Panc1 (cell line): Measurements from ENCODE around the gene ETNPPL. TPM values are rescaled to one million over a fixed set of nuclear protein-coding genes. Genes with fewer than 3 reads are reported as not detected.

ENCODE experiments used
- ATAC-seq: fragments of 200-7000 bp; cut with Tn5 transposase; 2 replicates; pipeline ENCODE4 v1.9.1; 2020; ENCODE audit warnings: mild to moderate bottlenecking, moderate library complexity
- BruUV-seq: library from RNA; stranded (reverse); fragments of 400-500 nt; replicated peaks from 2 replicates; lab custom pipeline; 2021; lab: Mats Ljungman, UMichigan
- CTCF ChIA-PET: fragments of 300-600 bp; sonication (Branson Sonifier 250); formaldehyde crosslinking; loops from one replicate; lab custom pipeline; 2022; ENCODE audit warnings: antibody characterized with exemption; lab: Charles Lee
- POLR2A ChIA-PET: fragments of 300-600 bp; sonication (Branson Sonifier 250); formaldehyde crosslinking; loops from one replicate; lab custom pipeline; 2022; ENCODE audit warnings: antibody characterized with exemption; lab: Charles Lee
- DNase-seq: peaks from one replicate; pipeline ENCODE4 v3.0.0-alpha.2; 2010; ENCODE audit warnings: low read depth, low spot score
- H3K27ac ChIP-seq: 2 replicates; pipeline ENCODE4 v1.5.1; 2011; ENCODE audit warnings: mild to moderate bottlenecking, low read length, inconsistent platforms
- H3K27me3 ChIP-seq: fragments of 200-500 bp; sonication (Bioruptor generic); 2 replicates; pipeline ENCODE4 v1.6.0; 2014; ENCODE audit warnings: low read length, inconsistent platforms; ENCODE audit not compliant: control insufficient read depth, insufficient read depth
- H3K36me3 ChIP-seq: fragments of 200-500 bp; sonication (Bioruptor generic); 2 replicates; pipeline ENCODE4 v1.5.1; 2014; ENCODE audit warnings: inconsistent platforms, mild to moderate bottlenecking, low read length, moderate library complexity; ENCODE audit not compliant: control insufficient read depth, insufficient read depth
- H3K4me1 ChIP-seq: 2 replicates; pipeline ENCODE4 v1.5.1; 2011; ENCODE audit warnings: inconsistent platforms, mild to moderate bottlenecking, low read length, moderate library complexity; ENCODE audit not compliant: control insufficient read depth, insufficient read depth
- H3K4me3 ChIP-seq, 2 experiments: 2 replicates each; pipeline ENCODE4 v1.5.1; 2011 to 2012; ENCODE audit warnings: low read depth in 2 of 2, low read length in 2 of 2, mild to moderate bottlenecking in 2 of 2, inconsistent platforms in 1 of 2, moderate library complexity in 1 of 2
- H3K9me3 ChIP-seq: fragments of 200-500 bp; sonication (Bioruptor generic); 2 replicates; pipeline ENCODE4 v1.5.1; 2014; ENCODE audit warnings: low read depth, mild to moderate bottlenecking, inconsistent platforms, low read length, moderate library complexity; ENCODE audit not compliant: control insufficient read depth, insufficient read depth
- CTCF ChIP-seq: fragments of 450-650 bp; IDR thresholded peaks from 2 replicates; pipeline ENCODE4 v1.5.1; 2017; ENCODE audit warnings: mild to moderate bottlenecking
- POLR2AphosphoS5 ChIP-seq: IDR thresholded peaks from 2 replicates; pipeline ENCODE4 v1.6.1; 2012; ENCODE audit warnings: mild to moderate bottlenecking, low read depth, low read length, moderate library complexity
- REST ChIP-seq, 2 experiments: IDR thresholded peaks; 2 replicates each; pipeline ENCODE4 v1.6.1; 2011 to 2012; ENCODE audit warnings: low read depth in 2 of 2, control low read depth in 1 of 2, low read length in 1 of 2, mild to moderate bottlenecking in 1 of 2, moderate library complexity in 1 of 2; ENCODE audit not compliant: insufficient read depth in 1 of 2
- SIN3A ChIP-seq: IDR thresholded peaks from 2 replicates; pipeline ENCODE4 v1.6.1; 2012; ENCODE audit warnings: low read depth, mild to moderate bottlenecking, low read length, moderate library complexity, borderline replicate concordance; ENCODE audit not compliant: insufficient read depth
- TCF7L2 ChIP-seq: IDR thresholded peaks from 2 replicates; pipeline ENCODE4 v1.6.1; 2011; ENCODE audit warnings: mild to moderate bottlenecking, low read depth, low read length, inconsistent platforms
- in situ Hi-C: cut with HindIII; loops from 2 replicates; pipeline ENCODE4 v1.10.0; 2016; ENCODE audit warnings: low sequenced_read_pairs, low pct_unique_long_range_greater_than_20kb
- intact Hi-C: fragments of 100-400 bp; cut with micrococcal nuclease; formaldehyde crosslinking; loops from one replicate; pipeline ENCODE4 v1.10.0; 2022; ENCODE audit not compliant: unreplicated experiment
- total RNA-seq: library from RNA; stranded (reverse); gene quantifications from one replicate; pipeline ENCODE4 v1.2.1, GENCODE V29; 2021; ENCODE audit not compliant: unreplicated experiment

Gene ETNPPL
- total RNA-seq, 1 experiment from 2014 or later, result not detected

GRCh38 chr4:108742451-108743420 is 20.1 kb downstream of the ETNPPL start:
- Histone ChIP-seq H3K4me1 (no peaks in the 10 kb centered on the region), H3K27me3 (no peaks in the 10 kb centered on the region), H3K4me3 (no peak overlapping the region), H3K36me3 (no peaks in the 10 kb centered on the region), H3K9me3 (no peaks in the 10 kb centered on the region), H3K27ac (no peak overlapping the region)
- TF ChIP-seq TCF7L2, result no peak
- TF ChIP-seq CTCF, result no peak
- TF ChIP-seq SIN3A, result no peak
- TF ChIP-seq POLR2AphosphoS5, result no peak
- no peak for TF ChIP-seq REST (IDR thresholded peaks at IDR 0.05; ENCODE audit: insufficient read depth in 1 of 2, low read depth in 2 of 2, low read length in 1 of 2)
- in situ Hi-C loops (no loop called here), intact Hi-C loops (no loop called here)
- DNase-seq (no peak), ATAC-seq (no peak)
- ChIA-PET POLR2A (no interaction called here), CTCF (no interaction called here)
- no TSS peak for BruUV-seq

- DNase-seq (no peak), ATAC-seq (no peak)
- H3K36me3 ChIP-seq, result no peaks in the 10 kb centered on the region
- H3K9me3 ChIP-seq, result no peaks in the 10 kb centered on the region
- TF ChIP-seq POLR2AphosphoS5, result no peak
- no peak for TF ChIP-seq CTCF
- TF ChIP-seq REST (IDR thresholded peaks at IDR 0.05; ENCODE audit: insufficient read depth in 1 of 2, low read depth in 2 of 2, low read length in 1 of 2), result no peak
- H3K4me1 ChIP-seq, result no peaks in the 10 kb centered on the region
- H3K27me3 ChIP-seq, result no peaks in the 10 kb centered on the region
- POLR2A ChIA-PET, result no interaction called here
- CTCF ChIA-PET, result no interaction called here
- H3K4me3 ChIP-seq, result no peak overlapping the region
- intact Hi-C loops, result no loop called here
- H3K27ac ChIP-seq, result no peak overlapping the region
- BruUV-seq, result no TSS peak
- in situ Hi-C loops, result no loop called here
Measured at GRCh38 chr4:108738003-108738706, 24.7 kb downstream of the ETNPPL start.
